PC-3 (cell line): ENCODE results near the gene MED15. TPM values are rescaled to one million over a fixed set of nuclear protein-coding genes. Genes with fewer than 3 reads are reported as not detected.

ENCODE experiments used
- ATAC-seq: fragments of 200-7000 bp; cut with Tn5 transposase; 2 replicates; pipeline ENCODE4 v1.9.1; 2020; ENCODE audit warnings: mild to moderate bottlenecking, moderate library complexity
- BruUV-seq: library from RNA; stranded (reverse); fragments of 400-500 nt; replicated peaks from 2 replicates; lab custom pipeline; 2021; lab: Mats Ljungman, UMichigan
- CTCF ChIA-PET: fragments of 300-600 bp; sonication (Branson Sonifier 250); formaldehyde crosslinking; loops from one replicate; lab custom pipeline; 2022; ENCODE audit warnings: antibody characterized with exemption; lab: Charles Lee
- POLR2A ChIA-PET: fragments of 300-600 bp; sonication (Branson Sonifier 250); formaldehyde crosslinking; loops from one replicate; lab custom pipeline; 2022; ENCODE audit warnings: antibody characterized with exemption; ENCODE audit not compliant: unreplicated experiment; lab: Charles Lee
- DNase-seq: peaks from one replicate; pipeline ENCODE4 v3.0.0-alpha.2; 2015
- H2AFZ ChIP-seq: fragments of 300-600 bp; sonication (generic); 2 replicates; pipeline ENCODE4 v1.6.0; 2016; ENCODE audit warnings: antibody characterized with exemption, low read length
- H3F3A ChIP-seq: fragments of 300-600 bp; sonication (generic); one replicate; pipeline ENCODE4 v1.6.0; 2017; ENCODE audit warnings: antibody characterized with exemption, low read length, control low read depth, mild to moderate bottlenecking; ENCODE audit not compliant: unreplicated experiment
- H3K27ac ChIP-seq: fragments of 300-600 bp; sonication (generic); 2 replicates; pipeline ENCODE4 v1.5.1; 2016; ENCODE audit warnings: mild to moderate bottlenecking, low read length
- H3K27me3 ChIP-seq: fragments of 300-600 bp; sonication (generic); 2 replicates; pipeline ENCODE4 v1.6.1; 2016; ENCODE audit warnings: low read length, mixed read lengths
- H3K36me3 ChIP-seq: fragments of 300-600 bp; sonication (generic); 2 replicates; pipeline ENCODE4 v1.6.1; 2016; ENCODE audit warnings: low read depth, mixed run types, low read length, mixed read lengths
- H3K4me1 ChIP-seq: fragments of 300-600 bp; sonication (generic); 2 replicates; pipeline ENCODE4 v1.5.1; 2016; ENCODE audit warnings: low read length; ENCODE audit not compliant: insufficient read depth
- H3K4me2 ChIP-seq: fragments of 300-600 bp; sonication (generic); 2 replicates; pipeline ENCODE4 v1.6.0; 2016; ENCODE audit warnings: low read length
- H3K4me3 ChIP-seq: fragments of 300-600 bp; sonication (generic); 2 replicates; pipeline ENCODE4 v1.5.1; 2016; ENCODE audit warnings: mild to moderate bottlenecking, low read length, mixed read lengths
- H3K79me2 ChIP-seq: fragments of 300-600 bp; sonication (generic); 2 replicates; pipeline ENCODE4 v1.6.1; 2017; ENCODE audit warnings: low read length, mixed read lengths
- H3K9ac ChIP-seq: fragments of 300-600 bp; sonication (generic); 2 replicates; pipeline ENCODE4 v1.6.0; 2016; ENCODE audit warnings: mild to moderate bottlenecking, low read length
- H3K9me2 ChIP-seq: fragments of 300-600 bp; sonication (generic); replicated peaks from 2 replicates; pipeline ENCODE4 v1.6.1; 2016; ENCODE audit warnings: mixed run types, low read length, mixed read lengths
- H3K9me3 ChIP-seq: fragments of 300-600 bp; sonication (generic); 2 replicates; pipeline ENCODE4 v1.6.1; 2016; ENCODE audit warnings: low read length, mixed read lengths
- H4K20me1 ChIP-seq: fragments of 300-600 bp; sonication (generic); 2 replicates; pipeline ENCODE4 v1.6.1; 2016; ENCODE audit warnings: low read length, mixed read lengths
- CTCF ChIP-seq: fragments of 300-600 bp; sonication (generic); conservative IDR thresholded peaks from 2 replicates; pipeline ENCODE4 v1.5.1; 2017; ENCODE audit warnings: antibody characterized with exemption, low read depth, mild to moderate bottlenecking, low read length
- EZH2 ChIP-seq: fragments of 300-600 bp; sonication (generic); IDR thresholded peaks from one replicate; pipeline ENCODE4 v1.6.1; 2017; ENCODE audit warnings: antibody characterized with exemption, mild to moderate bottlenecking, low read length; ENCODE audit not compliant: unreplicated experiment
- EZH2phosphoT487 ChIP-seq: fragments of 300-600 bp; sonication (generic); IDR thresholded peaks from 2 replicates; pipeline ENCODE4 v1.6.1; 2018; ENCODE audit warnings: mild to moderate bottlenecking, antibody characterized with exemption, low read length, borderline replicate concordance
- intact Hi-C: fragments of 100-400 bp; cut with micrococcal nuclease; formaldehyde crosslinking; loops from 2 replicates; pipeline ENCODE4 v1.9.0; 2023
- total RNA-seq: library from RNA; depleted of rRNA; stranded (reverse); fragments of >200 nt; gene quantifications from 2 replicates; pipeline ENCODE4 v1.2.3, GENCODE V29; 2014

Gene MED15
- total RNA-seq, 1 experiment from 2014 or later, result 55.9 TPM

GRCh38 chr22:20625270-20625669 is 117.9 kb downstream of the MED15 start:
- ATAC-seq (no peak), DNase-seq (no peak)
- Histone ChIP-seq H3K4me2 (no peak overlapping the region), H3K79me2 (no peaks in the 10 kb centered on the region), H3K4me1 (no peaks in the 10 kb centered on the region), H3F3A (no peaks in the 10 kb centered on the region), H3K36me3 (no peaks in the 10 kb centered on the region), H3K9me3 (no peaks in the 10 kb centered on the region), H3K4me3 (no peak overlapping the region), H3K9ac (no peak overlapping the region), H3K27me3 (no peaks in the 10 kb centered on the region; the same call in 1 of the 2 replicates), H3K9me2 (no peaks in the 10 kb centered on the region), H3K27ac (no peak overlapping the region), H2AFZ (no peak overlapping the region), H4K20me1 (no peaks in the 10 kb centered on the region)
- intact Hi-C loops, result no loop called here
- CTCF ChIA-PET, result no interaction called here
- BruUV-seq, result no TSS peak
- TF ChIP-seq CTCF (no peak), EZH2phosphoT487 (no peak), EZH2 (no peak)
- POLR2A ChIA-PET, result no interaction called here

GRCh38 chr22:20626811-20627210 is 119.4 kb downstream of the MED15 start:
- H3K9me2 ChIP-seq, result no peaks in the 10 kb centered on the region
- POLR2A ChIA-PET, result no interaction called here
- no peaks in the 10 kb centered on the region for H3K9me3 ChIP-seq
- H3K79me2 ChIP-seq, result no peaks in the 10 kb centered on the region
- no peak overlapping the region for H3K9ac ChIP-seq
- BruUV-seq, result no TSS peak
- intact Hi-C loops, result no loop called here
- ATAC-seq (no peak), DNase-seq (no peak)
- H3K27me3 ChIP-seq, result no peaks in the 10 kb centered on the region; the same call in 1 of the 2 replicates
- no peak overlapping the region for H2AFZ ChIP-seq
- CTCF ChIA-PET, result no interaction called here
- TF ChIP-seq CTCF (no peak), EZH2 (no peak), EZH2phosphoT487 (no peak)
- no peak overlapping the region for H3K27ac ChIP-seq
- no peak overlapping the region for H3K4me2 ChIP-seq
- no peaks in the 10 kb centered on the region for H3K4me1 ChIP-seq
- no peaks in the 10 kb centered on the region for H3F3A ChIP-seq
- no peaks in the 10 kb centered on the region for H4K20me1 ChIP-seq
- no peaks in the 10 kb centered on the region for H3K36me3 ChIP-seq
- H3K4me3 ChIP-seq, result no peak overlapping the region

GRCh38 chr22:20627432-20627831 is 120.0 kb downstream of the MED15 start:
- no TSS peak for BruUV-seq
- DNase-seq (no peak), ATAC-seq (no peak)
- Histone ChIP-seq H3K4me2 (no peak overlapping the region), H3K9me2 (no peaks in the 10 kb centered on the region), H3K4me3 (no peak overlapping the region), H3K27ac (no peak overlapping the region), H3K9ac (no peak overlapping the region), H4K20me1 (no peaks in the 10 kb centered on the region), H3K27me3 (no peaks in the 10 kb centered on the region; the same call in 1 of the 2 replicates), H2AFZ (no peak overlapping the region), H3K36me3 (no peaks in the 10 kb centered on the region), H3K79me2 (no peaks in the 10 kb centered on the region), H3F3A (no peaks in the 10 kb centered on the region), H3K9me3 (no peaks in the 10 kb centered on the region), H3K4me1 (no peaks in the 10 kb centered on the region)
- TF ChIP-seq CTCF (no peak), EZH2 (no peak), EZH2phosphoT487 (no peak)
- intact Hi-C loops, result no loop called here
- CTCF ChIA-PET, result interaction anchor here (0.6 kb wide), 1 partner anchor 63 kb away, joined by 3 read pairs; no protein-coding TSS in a partner anchor
- POLR2A ChIA-PET, result no interaction called here
